OCI-LY3 (cell line): Measurements from ENCODE around the gene CELF2.

Experiments
- H2AFZ ChIP-seq: fragments of 200-600, 300-600 bp; shearing (Covaris generic); 2 replicates; pipeline ENCODE4 v1.6.0; 2014; ENCODE audit warnings: antibody characterized with exemption, low read depth, low read length
- H3K27ac ChIP-seq: fragments of 200-600, 300-600 bp; sonication (generic); 2 replicates; pipeline ENCODE4 v1.5.1; 2014; ENCODE audit warnings: mild to moderate bottlenecking, low read length, moderate library complexity, mixed read lengths
- H3K27me3 ChIP-seq: fragments of 200-600, 300-600 bp; sonication (generic); 2 replicates; pipeline ENCODE4 v1.6.1; 2014; ENCODE audit warnings: low read depth, low read length, mixed read lengths
- H3K36me3 ChIP-seq: fragments of 200-600, 300-600 bp; sonication (generic); replicated peaks from 2 replicates; pipeline ENCODE3; 2014; ENCODE audit warnings: low read depth, low read length, mixed read lengths
- H3K4me1 ChIP-seq: fragments of 300-600, 200-600 bp; sonication (generic); 2 replicates; pipeline ENCODE4 v1.6.1; 2014; ENCODE audit warnings: low read length, mixed read lengths
- H3K4me2 ChIP-seq: fragments of 200-600, 300-600 bp; sonication (generic); 2 replicates; pipeline ENCODE4 v1.6.1; 2014; ENCODE audit warnings: low read length, mixed read lengths
- H3K4me3 ChIP-seq: fragments of 300-600, 200-600 bp; sonication (generic); 2 replicates; pipeline ENCODE4 v1.5.1; 2014; ENCODE audit warnings: antibody characterized with exemption, mild to moderate bottlenecking, low read length, moderate library complexity
- H3K79me2 ChIP-seq: fragments of 300-600, 200-600 bp; shearing (Covaris generic); 2 replicates; pipeline ENCODE4 v1.6.1; 2014; ENCODE audit warnings: mild to moderate bottlenecking, low read length, mixed read lengths
- H3K9ac ChIP-seq: fragments of 300-600, 200-600 bp; shearing (Covaris generic); 2 replicates; pipeline ENCODE4 v1.6.0; 2014; ENCODE audit warnings: mild to moderate bottlenecking, low read length, moderate library complexity
- H3K9me3 ChIP-seq: fragments of 200-600, 300-600 bp; shearing (Covaris generic); 2 replicates; pipeline ENCODE4 v1.6.1; 2014; ENCODE audit warnings: low read length, mixed read lengths; ENCODE audit not compliant: insufficient read depth
- H4K20me1 ChIP-seq: fragments of 200-600, 300-600 bp; sonication (generic); 2 replicates; pipeline ENCODE4 v1.6.1; 2016; ENCODE audit warnings: low read length, mixed read lengths; ENCODE audit not compliant: insufficient read depth
- EZH2phosphoT487 ChIP-seq: fragments of 200-600 bp; shearing (Covaris generic); IDR thresholded peaks from 2 replicates; pipeline ENCODE4 v1.6.1; 2018; ENCODE audit warnings: antibody characterized with exemption, mixed run types, low read depth
- TF ChIP-seq, protein P1 (sequence below): fragments of 200-600, 300-600 bp; sonication (generic); IDR thresholded peaks from 2 replicates; pipeline ENCODE4 v1.5.1; 2014; ENCODE audit warnings: antibody characterized with exemption, low read length, low read depth

Gene CELF2

DNA sequence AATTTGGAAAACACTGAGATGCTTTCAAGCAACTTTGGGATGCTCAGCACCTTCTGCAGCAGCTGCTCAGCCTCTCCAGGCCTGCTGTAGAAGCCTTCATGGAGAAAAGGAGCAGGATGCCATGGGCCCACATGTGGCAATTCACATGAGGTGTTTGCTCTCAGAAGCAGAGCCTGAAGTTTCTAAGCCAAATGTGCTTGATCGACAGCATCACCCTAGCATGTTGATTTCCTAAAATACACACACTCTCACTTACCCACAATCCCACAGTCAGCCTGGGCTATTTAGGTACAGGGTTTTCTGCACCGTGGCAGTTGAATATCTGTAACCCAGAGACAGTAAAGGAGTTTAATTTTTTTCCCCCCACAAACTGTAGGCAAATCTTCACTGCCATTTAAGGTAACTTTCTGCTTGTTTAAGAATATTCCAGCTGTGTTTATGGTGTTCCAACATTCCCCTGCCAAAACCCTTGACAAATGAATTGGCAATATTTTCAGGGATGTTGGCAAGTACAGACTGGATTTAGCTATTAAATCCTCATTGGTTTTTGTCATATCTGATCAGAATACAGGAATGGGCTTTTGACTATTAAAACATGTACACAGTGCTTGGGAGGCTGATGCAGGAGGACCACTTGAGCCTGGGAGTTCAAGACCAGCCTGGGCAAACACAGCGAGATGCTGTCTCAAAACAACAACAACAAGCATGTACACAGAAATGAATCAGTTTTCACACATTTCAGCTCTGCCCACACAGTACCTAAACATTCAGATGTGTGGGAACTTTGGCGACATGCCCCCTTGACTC is 244.2 kb downstream of the CELF2 start:
- Histone ChIP-seq H3K9ac (no peak overlapping the region), H3K36me3 (no peaks in the 10 kb centered on the region), H3K4me3 (no peak overlapping the region), H3K4me2 (no peak overlapping the region), H3K27me3 (no peaks in the 10 kb centered on the region), H3K79me2 (no peaks in the 10 kb centered on the region), H4K20me1 (no peaks in the 10 kb centered on the region), H3K27ac (no peak overlapping the region), H3K4me1 (peaks cover 6% of the 10 kb centered on the region; the same call in 1 of the 2 replicates), H2AFZ (no peak overlapping the region), H3K9me3 (no peaks in the 10 kb centered on the region)
- TF ChIP-seq EZH2phosphoT487, result no peak
- TF ChIP-seq, protein P1, sequence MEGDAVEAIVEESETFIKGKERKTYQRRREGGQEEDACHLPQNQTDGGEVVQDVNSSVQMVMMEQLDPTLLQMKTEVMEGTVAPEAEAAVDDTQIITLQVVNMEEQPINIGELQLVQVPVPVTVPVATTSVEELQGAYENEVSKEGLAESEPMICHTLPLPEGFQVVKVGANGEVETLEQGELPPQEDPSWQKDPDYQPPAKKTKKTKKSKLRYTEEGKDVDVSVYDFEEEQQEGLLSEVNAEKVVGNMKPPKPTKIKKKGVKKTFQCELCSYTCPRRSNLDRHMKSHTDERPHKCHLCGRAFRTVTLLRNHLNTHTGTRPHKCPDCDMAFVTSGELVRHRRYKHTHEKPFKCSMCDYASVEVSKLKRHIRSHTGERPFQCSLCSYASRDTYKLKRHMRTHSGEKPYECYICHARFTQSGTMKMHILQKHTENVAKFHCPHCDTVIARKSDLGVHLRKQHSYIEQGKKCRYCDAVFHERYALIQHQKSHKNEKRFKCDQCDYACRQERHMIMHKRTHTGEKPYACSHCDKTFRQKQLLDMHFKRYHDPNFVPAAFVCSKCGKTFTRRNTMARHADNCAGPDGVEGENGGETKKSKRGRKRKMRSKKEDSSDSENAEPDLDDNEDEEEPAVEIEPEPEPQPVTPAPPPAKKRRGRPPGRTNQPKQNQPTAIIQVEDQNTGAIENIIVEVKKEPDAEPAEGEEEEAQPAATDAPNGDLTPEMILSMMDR, result no peak

DNA sequence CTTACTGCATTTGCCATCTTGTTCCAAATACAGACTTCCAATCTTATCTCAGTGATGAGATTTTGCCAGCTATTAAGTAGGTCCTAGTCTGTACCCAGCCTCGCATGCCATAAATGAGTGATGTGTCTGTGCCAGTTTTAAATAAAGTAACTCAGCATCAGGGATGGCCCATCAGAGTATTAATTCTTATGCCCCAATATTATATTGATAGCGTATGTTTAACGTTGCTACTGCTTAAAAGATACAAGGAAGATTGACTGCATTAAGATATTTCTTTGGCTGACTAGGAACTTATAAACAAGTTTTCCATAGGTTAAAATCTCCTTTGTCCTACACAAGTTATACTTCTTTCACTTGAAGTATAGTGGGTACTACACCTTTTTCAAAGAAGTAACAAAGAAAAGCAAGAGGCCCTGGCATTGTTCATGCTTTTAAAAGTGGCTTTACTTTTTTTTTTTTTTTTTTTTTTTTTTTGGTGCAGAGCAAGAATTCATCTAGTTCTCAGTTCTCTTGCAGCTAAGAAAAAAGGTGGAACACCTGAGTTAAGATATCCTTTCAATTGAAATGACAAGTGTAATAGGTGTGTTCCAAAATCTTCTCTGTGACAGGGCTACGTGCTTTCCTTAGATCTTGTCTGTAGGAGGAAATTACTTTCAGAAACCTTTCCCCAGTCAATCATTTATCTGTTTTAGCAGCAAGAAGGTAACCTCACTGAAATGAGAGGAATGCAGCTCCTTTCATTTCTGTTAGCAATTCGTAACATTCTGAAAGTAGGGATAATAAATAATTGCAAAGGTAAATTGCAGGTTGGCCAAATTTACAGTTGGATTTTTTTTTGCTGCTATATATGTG is 245.0 kb downstream of the CELF2 start:
- Histone ChIP-seq H3K9ac (no peak overlapping the region), H4K20me1 (no peaks in the 10 kb centered on the region), H3K27ac (no peak overlapping the region), H3K79me2 (no peaks in the 10 kb centered on the region), H3K9me3 (no peaks in the 10 kb centered on the region), H3K36me3 (no peaks in the 10 kb centered on the region), H3K4me3 (no peak overlapping the region), H3K27me3 (no peaks in the 10 kb centered on the region), H3K4me2 (no peak overlapping the region), H2AFZ (no peak overlapping the region), H3K4me1 (peaks cover 3% of the 10 kb centered on the region; the same call in 1 of the 2 replicates)
- no peak for TF ChIP-seq EZH2phosphoT487
- TF ChIP-seq, protein P1, result no peak

DNA sequence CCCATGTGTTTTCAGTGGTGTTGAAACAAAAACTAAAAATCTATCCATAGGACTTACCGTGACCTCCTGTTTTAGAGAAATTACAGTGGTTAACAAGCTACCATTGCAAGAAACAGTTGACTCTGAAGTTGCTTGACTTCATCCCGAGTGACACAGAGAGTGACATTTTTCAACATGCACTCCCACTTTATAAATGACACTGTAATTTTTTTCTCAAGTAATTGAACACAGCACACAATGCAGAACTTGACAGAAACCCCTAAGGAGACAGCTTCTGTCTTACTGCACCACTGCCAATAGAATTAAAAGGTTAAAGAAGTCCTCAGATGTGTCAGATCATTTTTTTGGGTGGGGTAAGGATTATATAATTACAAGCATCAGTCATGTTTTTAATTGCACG is 246.1 kb downstream of the CELF2 start:
- Histone ChIP-seq H3K4me3 (no peak overlapping the region), H3K27ac (no peak overlapping the region), H4K20me1 (no peaks in the 10 kb centered on the region), H3K79me2 (no peaks in the 10 kb centered on the region), H3K27me3 (no peaks in the 10 kb centered on the region), H3K9ac (no peak overlapping the region), H3K36me3 (no peaks in the 10 kb centered on the region), H2AFZ (no peak overlapping the region), H3K4me2 (no peak overlapping the region), H3K4me1 (no peaks in the 10 kb centered on the region), H3K9me3 (no peaks in the 10 kb centered on the region)
- no peak for TF ChIP-seq EZH2phosphoT487
- TF ChIP-seq, protein P1, result no peak
